MM.1S (cell line): ENCODE data around the gene VAC14.

Source experiments
- DNase-seq: peaks from one replicate; pipeline ENCODE4 v3.0.0-alpha.2; 2015
- H2AFZ ChIP-seq: fragments of 300-600 bp; sonication (generic); 2 replicates; pipeline ENCODE4 v1.6.0; 2016; ENCODE audit warnings: antibody characterized with exemption, low read length
- H3F3A ChIP-seq: fragments of 300-600 bp; sonication (generic); 2 replicates; pipeline ENCODE4 v1.6.1; 2016; ENCODE audit warnings: mild to moderate bottlenecking, antibody characterized with exemption, low read length, moderate library complexity, mixed read lengths; ENCODE audit not compliant: insufficient read depth
- H3K27ac ChIP-seq: fragments of 300-600 bp; sonication (generic); 2 replicates; pipeline ENCODE4 v1.5.1; 2016; ENCODE audit warnings: mild to moderate bottlenecking, low read length
- H3K27me3 ChIP-seq: fragments of 300-600 bp; sonication (generic); replicated peaks from 2 replicates; pipeline ENCODE4 v1.6.0; 2016; ENCODE audit warnings: low read length; ENCODE audit not compliant: insufficient read depth
- H3K36me3 ChIP-seq: fragments of 300-600 bp; sonication (generic); replicated peaks from 2 replicates; pipeline ENCODE4 v1.6.1; 2016; ENCODE audit warnings: mild to moderate bottlenecking, low read length, mixed read lengths; ENCODE audit not compliant: insufficient read depth
- H3K4me1 ChIP-seq: fragments of 300-600 bp; sonication (generic); 2 replicates; pipeline ENCODE4 v1.6.1; 2016; ENCODE audit warnings: low read length, mixed read lengths
- H3K4me2 ChIP-seq: fragments of 300-600 bp; sonication (generic); 2 replicates; pipeline ENCODE4 v1.6.0; 2016; ENCODE audit warnings: low read depth, low read length
- H3K4me3 ChIP-seq: fragments of 300-600 bp; sonication (generic); 2 replicates; pipeline ENCODE4 v1.5.1; 2016; ENCODE audit warnings: low read length, mixed read lengths
- H3K79me2 ChIP-seq: fragments of 300-600 bp; sonication (generic); 2 replicates; pipeline ENCODE4 v1.6.1; 2016; ENCODE audit warnings: mixed run types, low read length, mixed read lengths
- H3K9ac ChIP-seq: fragments of 300-600 bp; sonication (generic); 2 replicates; pipeline ENCODE4 v1.6.1; 2016; ENCODE audit warnings: low read length, mixed read lengths
- H3K9me2 ChIP-seq: fragments of 300-600 bp; sonication (generic); replicated peaks from 2 replicates; pipeline ENCODE4 v1.6.1; 2016; ENCODE audit warnings: mild to moderate bottlenecking, low read length, mixed read lengths; ENCODE audit not compliant: insufficient read depth
- H3K9me3 ChIP-seq: fragments of 300-600 bp; sonication (generic); replicated peaks from 2 replicates; pipeline ENCODE4 v1.6.1; 2016; ENCODE audit warnings: mild to moderate bottlenecking, low read length, mixed read lengths; ENCODE audit not compliant: insufficient read depth
- H4K20me1 ChIP-seq: fragments of 300-600 bp; sonication (generic); 2 replicates; pipeline ENCODE4 v1.6.1; 2016; ENCODE audit warnings: mild to moderate bottlenecking, low read length, moderate library complexity, mixed read lengths; ENCODE audit not compliant: insufficient read depth
- CTCF ChIP-seq: fragments of 300-600 bp; sonication (generic); IDR thresholded peaks from 2 replicates; pipeline ENCODE4 v1.5.1; 2016; ENCODE audit warnings: antibody characterized with exemption, low read length, mixed read lengths
- EZH2 ChIP-seq: fragments of 300-600 bp; sonication (generic); optimal IDR thresholded peaks from 2 replicates; pipeline ENCODE3; 2017; ENCODE audit warnings: low read depth, mild to moderate bottlenecking, antibody characterized with exemption, low read length, mixed read lengths
- EZH2phosphoT487 ChIP-seq: fragments of 300-600 bp; sonication (generic); IDR thresholded peaks from 2 replicates; pipeline ENCODE4 v1.6.1; 2018; ENCODE audit warnings: antibody characterized with exemption, low read length

Gene VAC14

GRCh38 chr16:70746040-70746707 is 54.8 kb downstream of the VAC14 start:
- no peaks in the 10 kb centered on the region for H3K9me3 ChIP-seq
- H3K9me2 ChIP-seq = no peaks in the 10 kb centered on the region
- H3K4me1 ChIP-seq = no peaks in the 10 kb centered on the region
- no peak overlapping the region for H3K27ac ChIP-seq
- no peak overlapping the region for H3K9ac ChIP-seq
- no peaks in the 10 kb centered on the region for H4K20me1 ChIP-seq
- H2AFZ ChIP-seq = no peak overlapping the region
- H3F3A ChIP-seq = no peaks in the 10 kb centered on the region
- no peaks in the 10 kb centered on the region for H3K27me3 ChIP-seq
- H3K4me2 ChIP-seq = no peak overlapping the region
- no peaks in the 10 kb centered on the region for H3K79me2 ChIP-seq
- H3K36me3 ChIP-seq = no peaks in the 10 kb centered on the region
- no peak overlapping the region for H3K4me3 ChIP-seq
- DNase-seq = no peak
- no peak for TF ChIP-seq EZH2
- no peak for TF ChIP-seq CTCF
- TF ChIP-seq EZH2phosphoT487 = no peak

- H3K9me2 ChIP-seq = no peaks in the 10 kb centered on the region
- H4K20me1 ChIP-seq = no peaks in the 10 kb centered on the region
- H3K9me3 ChIP-seq = no peaks in the 10 kb centered on the region
- H3K4me1 ChIP-seq = no peaks in the 10 kb centered on the region
- no peak overlapping the region for H3K27ac ChIP-seq
- DNase-seq = no peak
- H3K79me2 ChIP-seq = no peaks in the 10 kb centered on the region
- no peaks in the 10 kb centered on the region for H3K36me3 ChIP-seq
- H3K4me3 ChIP-seq = no peak overlapping the region
- no peak overlapping the region for H2AFZ ChIP-seq
- H3F3A ChIP-seq = no peaks in the 10 kb centered on the region
- H3K4me2 ChIP-seq = no peak overlapping the region
- TF ChIP-seq EZH2 (no peak), EZH2phosphoT487 (no peak), CTCF (no peak)
- H3K27me3 ChIP-seq = no peaks in the 10 kb centered on the region
- no peak overlapping the region for H3K9ac ChIP-seq
These were observed 55.4 kb downstream of the VAC14 start for GRCh38 chr16:70745536-70746025.

- H3K27ac ChIP-seq = no peak overlapping the region
- H3K9me2 ChIP-seq = no peaks in the 10 kb centered on the region
- DNase-seq = no peak
- H3K4me1 ChIP-seq = peaks cover under 1% of the 10 kb centered on the region; the same call in 1 of the 2 replicates
- no peaks in the 10 kb centered on the region for H4K20me1 ChIP-seq
- H3K9me3 ChIP-seq = no peaks in the 10 kb centered on the region
- no peaks in the 10 kb centered on the region for H3K27me3 ChIP-seq
- no peak for TF ChIP-seq EZH2
- no peak for TF ChIP-seq EZH2phosphoT487
- TF ChIP-seq CTCF = no peak
- H2AFZ ChIP-seq = no peak overlapping the region
- H3K36me3 ChIP-seq = no peaks in the 10 kb centered on the region
- 0 out of 2 replicates have a peak, but pooled peaks cover 1% of the 10 kb centered on the region for H3K79me2 ChIP-seq
- no peak overlapping the region for H3K4me2 ChIP-seq
- no peak overlapping the region for H3K9ac ChIP-seq
- no peak overlapping the region for H3K4me3 ChIP-seq
- no peaks in the 10 kb centered on the region for H3F3A ChIP-seq
These were observed 56.6 kb downstream of the VAC14 start for GRCh38 chr16:70744366-70744765.
